HL-60/S4 (cell line): ENCODE data around the gene RAB40A.

Experiments used
- in situ Hi-C: fragments of 300-500 bp; cut with MboI; formaldehyde crosslinking; loops from 2 replicates; pipeline ENCODE4 v1.14.3; 2022; ENCODE audit warnings: low sequenced_read_pairs

Gene RAB40A

GRCh38 chrX:103467887-103468286 is 51.4 kb downstream of the RAB40A start:
- in situ Hi-C loops = loop anchor here (25.0 kb wide), 1 partner anchor 256 kb away; the partner anchor contains the start of gene BEX4

GRCh38 chrX:103467156-103467555 is 52.1 kb downstream of the RAB40A start:
- in situ Hi-C loops = loop anchor here (25.0 kb wide), 1 partner anchor 255 kb away; the partner anchor contains the start of gene BEX4

- in situ Hi-C loops = loop anchor here (25.0 kb wide), 1 partner anchor 252 kb away; the partner anchor contains the start of gene BEX4
Measured at GRCh38 chrX:103464774-103465117, 54.5 kb downstream of the RAB40A start.

- in situ Hi-C loops = loop anchor here (25.0 kb wide), 1 partner anchor 252 kb away; the partner anchor contains the start of gene BEX4
Measured at GRCh38 chrX:103464072-103464773, 55.1 kb downstream of the RAB40A start.

DNA sequence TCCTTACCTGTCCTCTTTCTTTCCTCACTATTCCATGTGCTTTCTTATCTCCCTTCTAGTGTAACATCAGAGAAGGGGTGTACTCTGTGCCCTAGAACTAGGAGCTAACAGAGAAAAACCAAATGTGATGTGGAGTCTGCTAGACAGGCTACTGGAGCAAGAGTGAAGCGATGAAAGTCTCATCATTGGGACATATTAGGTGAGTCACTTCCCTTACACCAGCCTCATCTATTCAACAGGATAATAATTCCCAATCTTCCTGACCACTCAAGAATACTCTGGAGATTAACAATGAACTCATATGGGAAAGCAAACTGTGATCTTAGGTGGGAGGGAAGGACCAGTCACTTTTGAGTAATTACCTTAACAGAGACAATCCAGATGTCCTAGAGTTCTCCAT is 58.1 kb downstream of the RAB40A start:
- in situ Hi-C loops = loop anchor here (25.0 kb wide), 1 partner anchor 249 kb away; the partner anchor contains the start of gene BEX4

GRCh38 chrX:103460001-103460755 is 59.1 kb downstream of the RAB40A start:
- in situ Hi-C loops = loop anchor here (25.0 kb wide), 1 partner anchor 248 kb away; the partner anchor contains the start of gene BEX4

GRCh38 chrX:103453655-103454054 is 65.6 kb downstream of the RAB40A start:
- in situ Hi-C loops = loop anchor here (25.0 kb wide), 1 partner anchor 241 kb away; the partner anchor contains the start of gene BEX4
